Pulmonary artery endothelial cell (primary cell): ENCODE results near the gene EIF4G1. TPM values are rescaled to one million over a fixed set of nuclear protein-coding genes. Genes with fewer than 3 reads are reported as not detected.
"Not testable (repeated sequence)": the region's sequence is repeated elsewhere in the genome, so short reads cannot be mapped to it uniquely, and the experiment has no call there.

ENCODE experiments used
- DNase-seq: peaks from one replicate; pipeline ENCODE4 v3.0.0-alpha.2; 2011; ENCODE audit warnings: low read depth, low spot score
- total RNA-seq: library from RNA; depleted of rRNA; stranded (reverse); fragments of >200 nt; gene quantifications from 2 replicates; pipeline ENCODE4 v1.2.3, GENCODE V29; 2014

The EIF4G1 gene
- total RNA-seq, 1 donor from 2014 or later, result 340 TPM

- no peak for DNase-seq
Observed at GRCh38 chr3:184333700-184334099, 19.3 kb downstream of the EIF4G1 start.

GRCh38 chr3:184334470-184335158 is 20.2 kb downstream of the EIF4G1 start:
- DNase-seq, result no peak

- DNase-seq, result no peak
Observed at GRCh38 chr3:184335291-184335660, 20.9 kb downstream of the EIF4G1 start.

- no peak for DNase-seq
Observed at GRCh38 chr3:184335661-184336546, 21.5 kb downstream of the EIF4G1 start.

GRCh38 chr3:184336547-184337398 is 22.4 kb downstream of the EIF4G1 start:
- DNase-seq, result no peak

GRCh38 chr3:184337399-184337714 is 23.0 kb downstream of the EIF4G1 start, which contains the start of gene FAM131A:
Gene FAM131A, plus strand, starts transcription at chr3:184337600. Its CDS starts 31 bp downstream, at chr3:184337631.
- no peak for DNase-seq

GRCh38 chr3:184337981-184338380 is 23.6 kb downstream of the EIF4G1 start:
- no peak for DNase-seq

GRCh38 chr3:184338511-184338945 is 24.1 kb downstream of the EIF4G1 start:
- DNase-seq, result peak; percentile 67

GRCh38 chr3:184339001-184339400 is 24.6 kb downstream of the EIF4G1 start:
- no peak for DNase-seq

GRCh38 chr3:184339451-184340135 is 25.2 kb downstream of the EIF4G1 start:
- DNase-seq, result not testable (repeated sequence)

- DNase-seq, result no peak
Observed at GRCh38 chr3:184341925-184342324, 27.5 kb downstream of the EIF4G1 start.

- no peak for DNase-seq
Observed at GRCh38 chr3:184343200-184343876, 28.9 kb downstream of the EIF4G1 start.

- no peak for DNase-seq
Observed at GRCh38 chr3:184344579-184345316, 30.3 kb downstream of the EIF4G1 start.

GRCh38 chr3:184345317-184346144 is 31.1 kb downstream of the EIF4G1 start:
- no peak for DNase-seq

- DNase-seq, result no peak
Observed at GRCh38 chr3:184346480-184347190, 32.2 kb downstream of the EIF4G1 start.

GRCh38 chr3:184347321-184348056 is 33.1 kb downstream of the EIF4G1 start:
- DNase-seq, result no peak

GRCh38 chr3:184348057-184348382 is 33.6 kb downstream of the EIF4G1 start:
- DNase-seq, result no peak
